Measurements from ENCODE around the gene SIGLEC9.

Gene SIGLEC9

DNA sequence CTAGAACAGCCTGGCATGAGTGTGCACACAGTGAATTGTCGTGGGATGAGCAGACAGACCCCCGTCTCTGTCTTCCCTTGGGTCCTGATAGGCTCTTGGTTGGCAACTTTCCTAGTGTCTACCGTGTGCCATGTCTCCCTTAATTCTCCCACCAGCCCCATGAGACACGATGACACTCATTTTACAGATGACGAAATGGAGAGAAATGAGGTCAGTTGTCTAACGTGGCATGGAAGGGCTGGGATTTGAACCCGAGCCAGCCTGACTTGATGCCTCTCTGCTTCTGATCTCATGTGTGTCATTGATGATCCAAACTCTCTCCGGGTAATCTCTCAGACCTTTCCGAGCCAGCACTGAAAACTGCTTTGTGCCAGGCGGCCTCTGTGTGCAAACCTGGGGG is 33.6 kb upstream of the SIGLEC9 start:
- peak overlapping the region; percentile 63; the same call in 1 of the 2 replicates for H3K27ac ChIP-seq
- no peak for TF ChIP-seq CTCF (conservative IDR thresholded peaks at IDR 0.05)

- H3K27ac ChIP-seq: peak overlapping the region; percentile 63
- TF ChIP-seq CTCF (conservative IDR thresholded peaks at IDR 0.05): no peak
Measured at GRCh38 chr19:51091895-51092873, 32.5 kb upstream of the SIGLEC9 start.

- peak overlapping the region; percentile 63 for H3K27ac ChIP-seq
- no peak for TF ChIP-seq CTCF (conservative IDR thresholded peaks at IDR 0.05)
Measured at GRCh38 chr19:51093101-51093500, 31.6 kb upstream of the SIGLEC9 start.

DNA sequence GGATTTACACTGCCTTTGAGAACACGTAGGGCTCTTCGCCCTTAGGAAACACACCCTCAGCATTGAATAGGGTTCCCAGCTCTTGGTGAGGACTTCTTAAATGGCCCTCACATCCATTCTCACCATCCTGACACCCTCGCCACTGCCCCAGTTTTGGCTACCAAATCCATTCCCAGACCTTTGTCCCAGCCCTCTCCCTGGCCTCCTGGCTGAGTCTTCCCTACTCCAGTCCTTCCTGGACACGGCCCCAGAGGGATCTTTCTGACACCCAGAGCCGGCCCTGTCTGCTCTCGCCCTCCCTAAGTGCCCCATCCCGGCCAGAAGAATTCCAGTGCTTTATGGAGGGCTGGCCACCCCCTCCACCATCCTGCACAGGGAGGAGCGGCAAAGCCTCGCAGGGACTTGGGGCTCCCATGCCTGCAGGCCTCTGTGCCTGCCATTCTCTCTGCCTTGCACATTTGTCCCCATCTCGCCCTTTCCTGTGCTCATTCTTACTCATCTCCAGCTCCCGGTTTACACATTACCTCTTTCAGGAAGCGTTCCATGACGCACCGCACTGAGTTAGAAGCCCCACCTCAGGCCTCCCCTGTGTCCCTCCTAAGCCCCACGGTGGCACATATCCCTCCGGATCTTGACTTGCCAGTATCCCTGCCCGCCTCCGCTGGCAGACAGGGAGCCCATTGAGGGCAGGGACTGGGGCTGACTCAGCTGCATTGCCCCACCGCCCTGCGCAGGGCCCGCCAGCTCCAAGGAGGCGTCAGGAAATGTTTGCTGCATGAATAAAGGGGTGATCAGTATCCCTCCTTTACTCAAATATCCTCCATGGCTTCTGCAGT is 31.0 kb upstream of the SIGLEC9 start:
- peak overlapping the region; percentile 63 for H3K27ac ChIP-seq
- no peak for TF ChIP-seq CTCF (conservative IDR thresholded peaks at IDR 0.05)

- H3K27ac ChIP-seq: peak overlapping the region; percentile 63
- TF ChIP-seq CTCF (conservative IDR thresholded peaks at IDR 0.05): peak; percentile 91
Measured at GRCh38 chr19:51094696-51095279, 29.9 kb upstream of the SIGLEC9 start.

- H3K27ac ChIP-seq: no peak overlapping the region
- peak; percentile 64 for TF ChIP-seq CTCF (conservative IDR thresholded peaks at IDR 0.05)
Measured at GRCh38 chr19:51096473-51097165, 28.1 kb upstream of the SIGLEC9 start.
